OCI-LY1 (cell line): Measurements from ENCODE around the gene SRSF8.

Experiments used
- EZH2 ChIP-seq: fragments of 200-600 bp; sonication (generic), shearing (Covaris generic); IDR thresholded peaks from 2 replicates; pipeline ENCODE4 v1.8.0; 2017; ENCODE audit warnings: borderline replicate concordance, mixed run types, mild to moderate bottlenecking, antibody characterized with exemption, low read length, moderate library complexity, mixed read lengths
- TF ChIP-seq, protein P1 (sequence below): fragments of 200-600 bp; sonication (generic), shearing (Covaris generic); IDR thresholded peaks from 2 replicates; pipeline ENCODE4 v1.5.1; 2017; ENCODE audit warnings: mild to moderate bottlenecking, antibody characterized with exemption, low read length, moderate library complexity, mixed read lengths

DNA sequence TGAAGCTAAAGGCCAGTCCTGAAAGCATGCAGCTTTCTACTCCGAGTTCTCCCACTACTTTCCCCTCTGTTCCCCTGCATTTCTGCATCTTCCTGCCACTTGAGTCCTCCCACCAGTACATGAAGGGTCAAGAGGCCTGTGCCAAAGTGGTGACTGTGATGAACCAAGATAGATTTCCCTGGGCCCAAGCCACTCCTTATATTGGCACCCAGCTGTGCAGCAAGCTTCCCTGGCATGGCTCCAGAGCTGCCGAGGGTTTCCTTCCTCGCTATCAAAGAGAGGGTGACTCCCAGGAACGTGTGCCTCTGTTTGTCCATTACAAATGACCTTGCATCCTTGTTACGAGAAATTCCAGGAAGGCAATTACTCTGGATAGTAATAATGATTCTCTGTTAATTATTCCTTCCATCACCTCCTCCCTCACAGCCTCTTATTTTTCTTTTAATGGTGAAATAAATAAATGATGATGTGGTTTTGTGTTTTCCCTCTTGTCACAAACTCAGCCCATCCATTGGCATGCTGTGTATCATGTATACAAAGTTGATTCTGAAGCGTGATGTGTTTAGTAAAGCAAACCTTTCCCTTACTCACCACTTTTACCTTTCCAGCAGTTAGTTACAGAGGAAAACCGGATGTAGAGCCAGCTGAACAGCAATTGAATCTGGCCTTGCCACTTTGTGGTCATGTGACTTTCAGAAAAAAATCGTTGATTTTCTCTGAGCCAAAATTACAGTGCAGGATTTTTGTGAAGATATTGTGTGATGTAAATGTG lies 8.3 kb downstream of the SRSF8 start:
- TF ChIP-seq EZH2, result no peak
- TF ChIP-seq, protein P1, sequence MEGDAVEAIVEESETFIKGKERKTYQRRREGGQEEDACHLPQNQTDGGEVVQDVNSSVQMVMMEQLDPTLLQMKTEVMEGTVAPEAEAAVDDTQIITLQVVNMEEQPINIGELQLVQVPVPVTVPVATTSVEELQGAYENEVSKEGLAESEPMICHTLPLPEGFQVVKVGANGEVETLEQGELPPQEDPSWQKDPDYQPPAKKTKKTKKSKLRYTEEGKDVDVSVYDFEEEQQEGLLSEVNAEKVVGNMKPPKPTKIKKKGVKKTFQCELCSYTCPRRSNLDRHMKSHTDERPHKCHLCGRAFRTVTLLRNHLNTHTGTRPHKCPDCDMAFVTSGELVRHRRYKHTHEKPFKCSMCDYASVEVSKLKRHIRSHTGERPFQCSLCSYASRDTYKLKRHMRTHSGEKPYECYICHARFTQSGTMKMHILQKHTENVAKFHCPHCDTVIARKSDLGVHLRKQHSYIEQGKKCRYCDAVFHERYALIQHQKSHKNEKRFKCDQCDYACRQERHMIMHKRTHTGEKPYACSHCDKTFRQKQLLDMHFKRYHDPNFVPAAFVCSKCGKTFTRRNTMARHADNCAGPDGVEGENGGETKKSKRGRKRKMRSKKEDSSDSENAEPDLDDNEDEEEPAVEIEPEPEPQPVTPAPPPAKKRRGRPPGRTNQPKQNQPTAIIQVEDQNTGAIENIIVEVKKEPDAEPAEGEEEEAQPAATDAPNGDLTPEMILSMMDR, result no peak
